AG09309 (cell line): Measurements from ENCODE around the gene TSN.
"Not testable (repeated sequence)": the region's sequence is repeated elsewhere in the genome, so short reads cannot be mapped to it uniquely, and the experiment has no call there.

Source experiments
- DNase-seq: peaks from one replicate; pipeline ENCODE4 v3.0.0-alpha.2; 2010; ENCODE audit warnings: low read depth
- H3K4me3 ChIP-seq: 2 replicates; pipeline ENCODE4 v1.5.1; 2011; ENCODE audit warnings: mild to moderate bottlenecking, low read depth, low read length, moderate library complexity; ENCODE audit not compliant: control insufficient read depth
- CTCF ChIP-seq: IDR thresholded peaks from 2 replicates; pipeline ENCODE4 v1.5.1; 2011; ENCODE audit warnings: mild to moderate bottlenecking, low read depth, low read length, inconsistent platforms; ENCODE audit not compliant: insufficient read depth, control insufficient read depth; ENCODE audit errors: missing control alignments

The TSN gene

GRCh38 chr2:121816797-121817196 lies 61.3 kb downstream of the TSN start:
- TF ChIP-seq CTCF: no peak
- DNase-seq: no peak
- H3K4me3 ChIP-seq: no peak overlapping the region

- not testable (repeated sequence) for H3K4me3 ChIP-seq, DNase-seq
Observed at GRCh38 chr2:121817304-121817703, 61.9 kb downstream of the TSN start.
